ENCODE measurements around the gene GABPA.
"Not testable (repeated sequence)": the region's sequence is repeated elsewhere in the genome, so short reads cannot be mapped to it uniquely, and the experiment has no call there.

Gene GABPA

DNA sequence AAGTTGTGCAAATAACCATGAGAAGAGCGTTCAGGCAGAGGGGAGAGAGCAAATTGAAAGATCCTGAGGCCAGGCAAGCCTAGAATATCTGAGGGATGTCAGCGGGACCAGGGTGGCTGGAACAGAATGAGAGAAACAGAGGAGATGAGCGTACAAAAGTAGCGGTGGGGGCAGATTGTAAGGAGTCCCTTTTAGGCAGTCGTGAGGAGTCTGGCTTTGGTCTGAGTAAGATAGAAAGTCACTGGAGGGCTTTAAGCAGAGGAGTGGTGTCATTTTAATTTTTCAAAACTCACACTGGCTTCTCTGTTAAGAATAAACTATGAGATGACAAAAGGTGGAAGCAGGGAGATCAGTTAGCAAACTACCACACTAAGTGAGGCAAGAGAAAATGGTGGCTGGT lies 24.2 kb upstream of the GABPA start:
- no peaks in the 10 kb centered on the region for H3K79me2 ChIP-seq (ENCODE audit: low read length)
- H4K20me1 ChIP-seq (ENCODE audit: insufficient read depth, low read length), result no peaks in the 10 kb centered on the region
- H3K27ac ChIP-seq (ENCODE audit: low read length), result no peak overlapping the region
- no peaks in the 10 kb centered on the region for H3K9me3 ChIP-seq (replicated peaks; ENCODE audit: insufficient read depth, low read length)
- H3K9ac ChIP-seq (ENCODE audit: low read length), result no peak overlapping the region
- H3K27me3 ChIP-seq (replicated peaks; ENCODE audit: insufficient read depth, low read length), result no peaks in the 10 kb centered on the region
- no peaks in the 10 kb centered on the region for H3K36me3 ChIP-seq (replicated peaks; ENCODE audit: insufficient read depth, low read length)
- H3K4me2 ChIP-seq (ENCODE audit: low read depth, low read length), result no peak overlapping the region
- no peak overlapping the region for H2AFZ ChIP-seq (ENCODE audit: low read length)
- no peak overlapping the region for H3K4me3 ChIP-seq (ENCODE audit: low read length)
- TF ChIP-seq EZH2phosphoT487 (IDR thresholded peaks at IDR 0.05; ENCODE audit: low read length) (no peak), EZH2 (optimal IDR thresholded peaks at IDR 0.05; ENCODE audit: low read depth, low read length) (no peak)
- TF ChIP-seq, protein P1, sequence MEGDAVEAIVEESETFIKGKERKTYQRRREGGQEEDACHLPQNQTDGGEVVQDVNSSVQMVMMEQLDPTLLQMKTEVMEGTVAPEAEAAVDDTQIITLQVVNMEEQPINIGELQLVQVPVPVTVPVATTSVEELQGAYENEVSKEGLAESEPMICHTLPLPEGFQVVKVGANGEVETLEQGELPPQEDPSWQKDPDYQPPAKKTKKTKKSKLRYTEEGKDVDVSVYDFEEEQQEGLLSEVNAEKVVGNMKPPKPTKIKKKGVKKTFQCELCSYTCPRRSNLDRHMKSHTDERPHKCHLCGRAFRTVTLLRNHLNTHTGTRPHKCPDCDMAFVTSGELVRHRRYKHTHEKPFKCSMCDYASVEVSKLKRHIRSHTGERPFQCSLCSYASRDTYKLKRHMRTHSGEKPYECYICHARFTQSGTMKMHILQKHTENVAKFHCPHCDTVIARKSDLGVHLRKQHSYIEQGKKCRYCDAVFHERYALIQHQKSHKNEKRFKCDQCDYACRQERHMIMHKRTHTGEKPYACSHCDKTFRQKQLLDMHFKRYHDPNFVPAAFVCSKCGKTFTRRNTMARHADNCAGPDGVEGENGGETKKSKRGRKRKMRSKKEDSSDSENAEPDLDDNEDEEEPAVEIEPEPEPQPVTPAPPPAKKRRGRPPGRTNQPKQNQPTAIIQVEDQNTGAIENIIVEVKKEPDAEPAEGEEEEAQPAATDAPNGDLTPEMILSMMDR (IDR thresholded peaks at IDR 0.05; ENCODE audit: low read length), result no peak
- H3K4me1 ChIP-seq (ENCODE audit: low read length), result no peaks in the 10 kb centered on the region
- DNase-seq, result no peak
- no peaks in the 10 kb centered on the region for H3K9me2 ChIP-seq (replicated peaks; ENCODE audit: insufficient read depth, low read length)
- H3F3A ChIP-seq (ENCODE audit: insufficient read depth, low read length), result no peaks in the 10 kb centered on the region

DNA sequence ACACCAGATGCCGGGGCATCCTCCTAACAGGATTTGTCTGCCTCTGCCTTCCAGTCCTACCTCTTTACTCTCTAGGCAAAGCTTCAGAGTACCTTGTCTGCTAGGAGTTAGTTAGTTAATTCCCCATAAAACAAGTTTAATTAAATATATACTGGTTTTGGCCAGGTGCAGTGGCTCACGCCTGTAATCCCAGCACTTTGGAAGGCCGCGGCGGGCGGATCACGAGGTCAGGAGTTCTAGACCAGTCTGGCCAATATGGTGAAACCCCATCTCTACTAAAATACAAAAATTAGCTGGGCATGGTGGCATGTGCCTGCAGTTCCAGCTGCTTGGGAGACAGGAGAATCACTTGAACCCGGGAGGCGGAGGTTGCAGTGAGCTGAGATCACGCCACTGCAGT lies 20.7 kb upstream of the GABPA start:
- H3K4me2 ChIP-seq (ENCODE audit: low read depth, low read length); H3K79me2 ChIP-seq (ENCODE audit: low read length); H3K9me2 ChIP-seq (replicated peaks; ENCODE audit: insufficient read depth, low read length); H3K9ac ChIP-seq (ENCODE audit: low read length); H3K9me3 ChIP-seq (replicated peaks; ENCODE audit: insufficient read depth, low read length); H3K36me3 ChIP-seq (replicated peaks; ENCODE audit: insufficient read depth, low read length); H3K27ac ChIP-seq (ENCODE audit: low read length); H3K27me3 ChIP-seq (replicated peaks; ENCODE audit: insufficient read depth, low read length); DNase-seq; H3K4me1 ChIP-seq (ENCODE audit: low read length); H2AFZ ChIP-seq (ENCODE audit: low read length); H4K20me1 ChIP-seq (ENCODE audit: insufficient read depth, low read length); H3F3A ChIP-seq (ENCODE audit: insufficient read depth, low read length); H3K4me3 ChIP-seq (ENCODE audit: low read length): not testable (repeated sequence)

DNA sequence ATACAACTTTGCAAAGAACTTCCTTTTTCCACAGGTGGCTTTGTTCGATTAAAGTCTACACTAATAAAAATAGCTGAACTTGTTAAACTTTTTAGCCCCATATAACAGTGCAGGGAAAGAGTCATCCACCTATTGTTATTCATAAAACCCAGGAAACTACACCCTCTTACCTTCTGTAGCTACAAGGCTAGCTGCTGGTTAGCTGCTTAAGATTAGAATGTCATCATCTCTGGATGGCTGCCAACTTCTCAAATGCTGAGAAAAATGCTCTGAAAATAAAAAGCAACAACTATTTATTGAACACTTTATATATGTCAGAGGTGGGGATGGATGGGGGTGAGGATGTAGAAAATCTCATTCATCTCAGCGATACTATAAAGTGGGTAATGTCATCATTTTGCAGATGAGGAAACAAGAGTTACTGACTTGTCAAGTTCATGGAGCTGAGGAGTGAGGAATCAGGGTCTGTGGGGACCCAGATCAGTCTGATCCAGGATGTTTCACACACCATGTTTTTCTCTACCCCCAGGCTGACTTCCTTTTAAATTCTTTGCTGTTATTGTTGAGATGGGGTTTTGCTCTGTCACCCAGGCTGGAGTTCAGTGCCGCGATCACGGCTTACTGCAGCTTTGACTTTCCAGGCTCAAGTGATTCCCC lies 17.2 kb upstream of the GABPA start:
- TF ChIP-seq, protein P1 (IDR thresholded peaks at IDR 0.05; ENCODE audit: low read length), result no peak
- TF ChIP-seq EZH2phosphoT487 (IDR thresholded peaks at IDR 0.05; ENCODE audit: low read length) (no peak), EZH2 (optimal IDR thresholded peaks at IDR 0.05; ENCODE audit: low read depth, low read length) (no peak)
- Histone ChIP-seq H3F3A (ENCODE audit: insufficient read depth, low read length) (no peaks in the 10 kb centered on the region), H2AFZ (ENCODE audit: low read length) (no peak overlapping the region), H4K20me1 (ENCODE audit: insufficient read depth, low read length) (peaks cover 3% of the 10 kb centered on the region; the same call in 1 of the 2 replicates), H3K27me3 (replicated peaks; ENCODE audit: insufficient read depth, low read length) (no peaks in the 10 kb centered on the region), H3K36me3 (replicated peaks; ENCODE audit: insufficient read depth, low read length) (peaks cover 4% of the 10 kb centered on the region; the same call in 1 of the 2 replicates), H3K9me2 (replicated peaks; ENCODE audit: insufficient read depth, low read length) (no peaks in the 10 kb centered on the region), H3K79me2 (ENCODE audit: low read length) (no peaks in the 10 kb centered on the region), H3K27ac (ENCODE audit: low read length) (no peak overlapping the region), H3K4me1 (ENCODE audit: low read length) (no peaks in the 10 kb centered on the region), H3K4me2 (ENCODE audit: low read depth, low read length) (no peak overlapping the region), H3K9me3 (replicated peaks; ENCODE audit: insufficient read depth, low read length) (no peaks in the 10 kb centered on the region), H3K4me3 (ENCODE audit: low read length) (no peak overlapping the region), H3K9ac (ENCODE audit: low read length) (no peak overlapping the region)
- DNase-seq, result no peak

DNA sequence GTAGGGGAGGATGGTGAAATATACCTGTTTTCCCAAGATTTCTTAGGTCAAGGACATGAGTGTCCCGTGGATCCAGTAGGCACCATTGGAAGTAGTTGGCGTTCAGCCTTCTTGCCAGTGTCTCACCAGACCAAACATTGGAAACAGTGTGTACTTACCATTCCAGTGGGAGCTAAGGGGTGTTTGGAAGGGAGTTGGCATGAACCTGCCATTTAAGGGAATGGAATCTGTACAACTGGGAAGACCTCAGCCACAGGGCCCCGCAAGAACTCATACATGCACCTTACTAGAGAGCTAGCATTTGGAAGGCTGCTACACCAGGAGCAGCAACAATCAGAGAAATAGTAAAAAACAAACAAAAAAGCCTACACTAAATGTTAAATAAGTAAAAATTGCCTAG lies 12.8 kb upstream of the GABPA start:
- Histone ChIP-seq H3K36me3 (replicated peaks; ENCODE audit: insufficient read depth, low read length) (peaks cover 17% of the 10 kb centered on the region), H3K4me3 (ENCODE audit: low read length) (no peak overlapping the region)
- TF ChIP-seq EZH2 (optimal IDR thresholded peaks at IDR 0.05; ENCODE audit: low read depth, low read length) (no peak), EZH2phosphoT487 (IDR thresholded peaks at IDR 0.05; ENCODE audit: low read length) (no peak)
- TF ChIP-seq, protein P1 (IDR thresholded peaks at IDR 0.05; ENCODE audit: low read length), result no peak

More for the DNA sequence above, 12.8 kb upstream of the GABPA start:
- H3K27me3 ChIP-seq (replicated peaks; ENCODE audit: insufficient read depth, low read length), result no peaks in the 10 kb centered on the region
- no peak overlapping the region for H3K4me2 ChIP-seq (ENCODE audit: low read depth, low read length)
- no peaks in the 10 kb centered on the region for H3K9me3 ChIP-seq (replicated peaks; ENCODE audit: insufficient read depth, low read length)
- H2AFZ ChIP-seq (ENCODE audit: low read length), result no peak overlapping the region
- no peaks in the 10 kb centered on the region for H3K9me2 ChIP-seq (replicated peaks; ENCODE audit: insufficient read depth, low read length)
- no peak overlapping the region for H3K9ac ChIP-seq (ENCODE audit: low read length)
- 0 out of 2 replicates have a peak, but pooled peaks cover 4% of the 10 kb centered on the region for H3K79me2 ChIP-seq (ENCODE audit: low read length)
- H3K27ac ChIP-seq (ENCODE audit: low read length), result no peak overlapping the region
- H3F3A ChIP-seq (ENCODE audit: insufficient read depth, low read length), result no peaks in the 10 kb centered on the region
- H3K4me1 ChIP-seq (ENCODE audit: low read length), result no peaks in the 10 kb centered on the region
- H4K20me1 ChIP-seq (ENCODE audit: insufficient read depth, low read length), result peaks cover 3% of the 10 kb centered on the region; the same call in 1 of the 2 replicates
- no peak for DNase-seq
